Keratinocyte (primary cell): Measurements from ENCODE around the gene RGS3. TPM values are rescaled to one million over a fixed set of nuclear protein-coding genes. Genes with fewer than 3 reads are reported as not detected.

ENCODE experiments used
- DNase-seq: peaks from one replicate; pipeline ENCODE4 v3.0.0-alpha.2; 2011; ENCODE audit warnings: low read depth, missing footprints, low spot score
- FAIRE-seq: peaks from 2 replicates; lab custom pipeline; 2011; peaks lifted over from hg19 to GRCh38; lab: Jason Lieb, UNC
- H2AFZ ChIP-seq: 2 replicates; pipeline ENCODE4 v1.6.0; 2012; ENCODE audit warnings: low read length, control low read depth, inconsistent platforms; ENCODE audit not compliant: control insufficient read depth
- H3K27ac ChIP-seq: 2 replicates; pipeline ENCODE4 v1.5.1; 2011; ENCODE audit warnings: low read length; ENCODE audit not compliant: control insufficient read depth, insufficient read depth
- H3K27me3 ChIP-seq: 3 replicates; pipeline ENCODE4 v1.6.0; 2011; ENCODE audit warnings: low read length; ENCODE audit not compliant: control insufficient read depth, insufficient read depth; ENCODE audit errors: extremely low read depth
- H3K36me3 ChIP-seq, 2 experiments: 2 replicates in 1 of 2; 3 replicates in 1 of 2; pipeline ENCODE4 v1.5.1; 2011; ENCODE audit warnings: low read length in 2 of 2, mild to moderate bottlenecking in 1 of 2; ENCODE audit not compliant: control insufficient read depth in 2 of 2, insufficient read depth in 2 of 2; ENCODE audit errors: extremely low read depth in 1 of 2
- H3K4me1 ChIP-seq: 3 replicates; pipeline ENCODE4 v1.5.1; 2011; ENCODE audit warnings: low read length; ENCODE audit not compliant: control insufficient read depth, insufficient read depth; ENCODE audit errors: extremely low read depth
- H3K4me2 ChIP-seq: 3 replicates; pipeline ENCODE4 v1.6.0; 2011; ENCODE audit warnings: low read depth, low read length; ENCODE audit not compliant: control insufficient read depth, insufficient read depth; ENCODE audit errors: extremely low read depth
- H3K4me3 ChIP-seq, 3 experiments: fragments of 200-600 bp in 1 of 3; sonication (generic) in 1 of 3; 2 replicates in 2 of 3; 3 replicates in 1 of 3; pipeline ENCODE4 v1.5.1; 2011 to 2016; ENCODE audit warnings: low read length in 3 of 3, mild to moderate bottlenecking in 3 of 3, control low read depth in 2 of 3, inconsistent platforms in 1 of 3, low read depth in 1 of 3, mixed read lengths in 1 of 3, mixed run types in 1 of 3, moderate library complexity in 1 of 3; ENCODE audit not compliant: control insufficient read depth in 2 of 3, insufficient read depth in 2 of 3; ENCODE audit errors: extremely low read depth in 1 of 3
- H3K79me2 ChIP-seq: 2 replicates; pipeline ENCODE4 v1.6.0; 2012; ENCODE audit warnings: low read length; ENCODE audit not compliant: control insufficient read depth, insufficient read depth
- H3K9ac ChIP-seq: 3 replicates; pipeline ENCODE4 v1.6.0; 2011; ENCODE audit warnings: low read length; ENCODE audit not compliant: control insufficient read depth, insufficient read depth; ENCODE audit errors: extremely low read depth
- H3K9me1 ChIP-seq: 3 replicates; pipeline ENCODE4 v1.6.0; 2011; ENCODE audit warnings: low read length; ENCODE audit not compliant: control insufficient read depth, insufficient read depth; ENCODE audit errors: extremely low read depth
- H3K9me3 ChIP-seq: 2 replicates; pipeline ENCODE4 v1.5.1; 2012; ENCODE audit warnings: low read depth, low read length; ENCODE audit not compliant: control insufficient read depth
- H4K20me1 ChIP-seq: 3 replicates; pipeline ENCODE4 v1.6.0; 2011; ENCODE audit warnings: low read length; ENCODE audit not compliant: control insufficient read depth, insufficient read depth; ENCODE audit errors: extremely low read depth
- EZH2 ChIP-seq: IDR thresholded peaks from one replicate; pipeline ENCODE4 v1.6.1; 2012; ENCODE audit warnings: inconsistent platforms, mild to moderate bottlenecking, low read length, moderate library complexity
- dilution Hi-C: fragments of 300-500 bp; cut with MboI; formaldehyde crosslinking; loops from one replicate; pipeline ENCODE4 v1.7.0; 2020; ENCODE audit warnings: low sequenced_read_pairs; ENCODE audit not compliant: extremely low pct_ligation_motif_present
- polyA plus RNA-seq, 5 experiments: library from polyadenylated mRNA; depleted of rRNA in 3 of 5; stranded (reverse) in 3 of 5; stranded (forward) in 1 of 5; unstranded in 1 of 5; fragments of >200 nt; gene quantifications; 1 replicate in 1 of 5; 2 replicates in 3 of 5; 3 replicates in 1 of 5; pipeline versions ENCODE4 v1.2.1 to v1.2.3, GENCODE V29; 2011 to 2012; ENCODE audit warnings: missing spikeins in 2 of 5, low read depth in 1 of 5, low replicate concordance in 1 of 5
- TF ChIP-seq, protein P1 (sequence below), 3 experiments: IDR thresholded peaks in 1 of 3; conservative IDR thresholded peaks in 1 of 3; optimal IDR thresholded peaks in 1 of 3; 2 replicates in 2 of 3; 3 replicates in 1 of 3; pipeline versions ENCODE3 to v1.5.1; 2011; ENCODE audit warnings: low read length in 3 of 3, mild to moderate bottlenecking in 3 of 3, moderate library complexity in 2 of 3, control low read depth in 1 of 3, inconsistent platforms in 1 of 3; ENCODE audit not compliant: insufficient read depth in 2 of 3; ENCODE audit errors: extremely low read depth in 1 of 3

Gene RGS3
- polyA plus RNA-seq, 1 donor (not counting 4 experiments of a cell fraction or from before 2014, with no cell fraction given): 19.6 TPM

- TF ChIP-seq, protein P1, sequence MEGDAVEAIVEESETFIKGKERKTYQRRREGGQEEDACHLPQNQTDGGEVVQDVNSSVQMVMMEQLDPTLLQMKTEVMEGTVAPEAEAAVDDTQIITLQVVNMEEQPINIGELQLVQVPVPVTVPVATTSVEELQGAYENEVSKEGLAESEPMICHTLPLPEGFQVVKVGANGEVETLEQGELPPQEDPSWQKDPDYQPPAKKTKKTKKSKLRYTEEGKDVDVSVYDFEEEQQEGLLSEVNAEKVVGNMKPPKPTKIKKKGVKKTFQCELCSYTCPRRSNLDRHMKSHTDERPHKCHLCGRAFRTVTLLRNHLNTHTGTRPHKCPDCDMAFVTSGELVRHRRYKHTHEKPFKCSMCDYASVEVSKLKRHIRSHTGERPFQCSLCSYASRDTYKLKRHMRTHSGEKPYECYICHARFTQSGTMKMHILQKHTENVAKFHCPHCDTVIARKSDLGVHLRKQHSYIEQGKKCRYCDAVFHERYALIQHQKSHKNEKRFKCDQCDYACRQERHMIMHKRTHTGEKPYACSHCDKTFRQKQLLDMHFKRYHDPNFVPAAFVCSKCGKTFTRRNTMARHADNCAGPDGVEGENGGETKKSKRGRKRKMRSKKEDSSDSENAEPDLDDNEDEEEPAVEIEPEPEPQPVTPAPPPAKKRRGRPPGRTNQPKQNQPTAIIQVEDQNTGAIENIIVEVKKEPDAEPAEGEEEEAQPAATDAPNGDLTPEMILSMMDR (optimal IDR thresholded peaks at IDR 0.05 in 1 of 3, IDR thresholded peaks at IDR 0.05 in 1 of 3, conservative IDR thresholded peaks at IDR 0.05 in 1 of 3; ENCODE audit: extremely low read depth in 1 of 3, insufficient read depth in 2 of 3, low read length in 3 of 3): no peak
- TF ChIP-seq EZH2: no peak
- Histone ChIP-seq H2AFZ (no peak overlapping the region), H3K4me2 (no peak overlapping the region), H3K27me3 (peaks cover 10% of the 10 kb centered on the region), H3K36me3 (no peaks in the 10 kb centered on the region), H3K9ac (no peak overlapping the region), H3K9me1 (no peaks in the 10 kb centered on the region), H3K79me2 (no peaks in the 10 kb centered on the region), H3K4me3 (no peak overlapping the region), H3K27ac (no peak overlapping the region), H3K9me3 (no peaks in the 10 kb centered on the region), H4K20me1 (no peaks in the 10 kb centered on the region), H3K4me1 (no peaks in the 10 kb centered on the region)
- FAIRE-seq (no peak), DNase-seq (no peak)
- dilution Hi-C loops: no loop called here
These were observed 64.6 kb downstream of the RGS3 start for GRCh38 chr9:113528088-113528487.

- dilution Hi-C loops: no loop called here
- H3K4me3 ChIP-seq: no peak overlapping the region
- no peaks in the 10 kb centered on the region for H3K36me3 ChIP-seq
- no peaks in the 10 kb centered on the region for H3K79me2 ChIP-seq
- H3K27me3 ChIP-seq: peaks cover 10% of the 10 kb centered on the region
- FAIRE-seq (no peak), DNase-seq (no peak)
- H3K4me1 ChIP-seq: no peaks in the 10 kb centered on the region
- no peak overlapping the region for H3K9ac ChIP-seq
- TF ChIP-seq, protein P1 (optimal IDR thresholded peaks at IDR 0.05 in 1 of 3, IDR thresholded peaks at IDR 0.05 in 1 of 3, conservative IDR thresholded peaks at IDR 0.05 in 1 of 3; ENCODE audit: extremely low read depth in 1 of 3, insufficient read depth in 2 of 3, low read length in 3 of 3): no peak
- no peak for TF ChIP-seq EZH2
- H2AFZ ChIP-seq: no peak overlapping the region
- no peaks in the 10 kb centered on the region for H3K9me1 ChIP-seq
- H3K27ac ChIP-seq: no peak overlapping the region
- no peaks in the 10 kb centered on the region for H3K9me3 ChIP-seq
- no peaks in the 10 kb centered on the region for H4K20me1 ChIP-seq
- H3K4me2 ChIP-seq: no peak overlapping the region
These were observed 65.3 kb downstream of the RGS3 start for GRCh38 chr9:113528811-113529210.
